ENCODE data around the gene RHBG. TPM values are rescaled to one million over a fixed set of nuclear protein-coding genes. Genes with fewer than 3 reads are reported as not detected.

The RHBG gene
- total RNA-seq, 2 donors from 2014 or later, result not detected

DNA sequence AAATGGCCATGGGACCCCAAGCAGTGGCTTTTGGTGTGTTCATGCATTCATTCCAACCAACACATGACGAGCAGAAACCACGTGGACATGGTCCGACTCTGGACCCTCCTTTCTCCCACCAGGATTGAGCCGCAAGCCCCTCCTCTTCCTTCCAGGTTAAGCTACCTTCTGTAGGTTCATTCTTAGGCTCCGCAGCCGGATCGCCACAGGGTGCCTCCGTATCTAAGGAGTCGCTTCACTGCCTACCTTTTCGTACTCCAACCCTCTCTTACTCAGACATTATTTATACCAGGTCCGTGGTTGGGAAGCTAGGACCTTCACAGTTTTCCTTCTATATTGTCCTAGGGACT, 63.6 kb downstream of the RHBG start:
- ATAC-seq (no peak), DNase-seq (no peak)
- intact Hi-C loops (cut with DNase I, micrococcal nuclease), result no loop called here

DNA sequence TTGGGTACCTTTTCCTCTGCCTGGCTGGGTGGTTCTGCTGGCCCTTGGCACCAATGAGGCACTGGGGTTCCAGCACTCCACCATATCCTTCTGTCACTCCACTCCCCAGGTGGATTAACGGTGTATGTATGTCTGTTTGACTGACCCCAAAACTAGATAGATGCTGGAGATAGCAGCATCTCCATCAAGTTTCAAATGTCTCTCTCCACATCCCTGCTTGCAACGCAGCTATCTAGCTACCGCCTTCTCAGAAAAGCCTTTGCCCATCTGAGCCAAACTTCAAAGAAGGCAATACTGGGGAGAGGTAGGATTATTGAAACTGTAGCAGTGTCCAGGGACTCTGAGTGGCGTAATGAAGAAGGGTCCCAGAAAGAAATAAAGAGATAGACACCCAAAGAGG, 64.0 kb downstream of the RHBG start:
- ATAC-seq (no peak), DNase-seq (no peak)
- intact Hi-C loops (cut with DNase I, micrococcal nuclease), result no loop called here

DNA sequence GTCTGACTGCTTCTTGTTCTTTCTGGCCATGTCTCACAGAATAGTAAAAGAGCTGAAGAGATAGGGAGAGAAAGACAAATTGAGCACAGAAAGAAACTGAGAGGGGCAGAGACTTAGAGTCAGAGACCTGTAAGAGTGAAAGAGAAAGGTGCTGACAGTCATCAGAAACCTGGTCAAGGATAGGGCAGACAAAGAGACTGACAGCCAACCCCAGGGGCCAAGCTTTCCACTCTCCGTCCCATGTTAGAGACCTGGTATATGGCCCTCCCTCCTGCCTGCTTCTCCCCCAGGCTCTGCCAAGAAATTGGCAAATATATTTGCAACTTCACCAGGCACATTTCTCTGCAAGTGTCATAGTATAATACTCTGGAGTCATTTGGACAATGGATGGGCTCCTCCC, 64.6 kb downstream of the RHBG start:
- ATAC-seq (no peak), DNase-seq (no peak)
- intact Hi-C loops (cut with DNase I, micrococcal nuclease), result no loop called here

Small RNAs within 50 kb of the gene (microRNA-seq; reads per million reads assigned to microRNA genes)
- 0 reads per million in 2 donors for gene MIR9-1

Other genes with a start within 250 kb of the RHBG start
- 1 to 10 TPM; 3.5 to 6.5 TPM for gene SEMA4A, start 215.6 kb upstream of the RHBG start, total RNA-seq
- 10 to 100 TPM; 21.3 to 30.3 TPM for gene SLC25A44, start 175.1 kb upstream of the RHBG start, total RNA-seq
- 10 to 100 TPM; 39.3 to 40.3 TPM for gene PMF1, start 156.2 kb upstream of the RHBG start, total RNA-seq
- 1 to 10 TPM; 1.1 to 1.2 TPM for gene BGLAP, start 127.0 kb upstream of the RHBG start, total RNA-seq
- gene PAQR6, start 121.2 kb upstream of the RHBG start, total RNA-seq, result 1 to 10 TPM; 1.8 to 3.0 TPM
- 10 to 100 TPM; 65.3 to 73.9 TPM for gene SMG5, start 86.4 kb upstream of the RHBG start, total RNA-seq
- gene TMEM79, start 84.9 kb upstream of the RHBG start, total RNA-seq, result 1 to 10 TPM; 3.9 to 4.0 TPM
- gene GLMP, start 73.5 kb upstream of the RHBG start, total RNA-seq, result 10 to 100 TPM; 43.8 to 50.3 TPM
- gene VHLL, start 69.9 kb upstream of the RHBG start, total RNA-seq, result not detected
- gene CCT3, start 30.9 kb upstream of the RHBG start, total RNA-seq, result 100 to 1,000 TPM; 116 to 119 TPM
- not detected for gene TSACC, start 30.7 kb upstream of the RHBG start, total RNA-seq
- 10 to 100 TPM; 45.9 to 66.4 TPM for gene MEF2D, start 131.6 kb downstream of the RHBG start, total RNA-seq
- 10 to 100 TPM in 1 of 2 donors, 1 to 10 TPM in 1; 2.8 to 10.5 TPM for gene IQGAP3, start 203.4 kb downstream of the RHBG start, total RNA-seq
- gene TTC24, start 210.5 kb downstream of the RHBG start, total RNA-seq, result under 1 TPM in 1 of 2 donors, not detected in 1; 0.28 TPM
- 10 to 100 TPM; 78.0 to 87.7 TPM for gene NAXE, start 222.6 kb downstream of the RHBG start, total RNA-seq
- 10 to 100 TPM; 13.8 to 20.1 TPM for gene GPATCH4, start 232.3 kb downstream of the RHBG start, total RNA-seq

All from left colon (tissue), 2 donors.